Stimulated activated CD4-positive, alpha-beta T cell treated with anti-CD3 and anti-CD28 coated beads, Interleukin-1b, Interleukin-23, amount 100 ng/mL, for 24 hours (primary cell): ENCODE results near the gene MAP1S.

ENCODE experiments used
- DNase-seq, 4 experiments: peaks; one replicate each; pipeline ENCODE4 v3.0.0-alpha.2; 2020; ENCODE audit warnings: low read depth in 4 of 4, low spot score in 1 of 4

The MAP1S gene

GRCh38 chr19:17688853-17689595 lies 30.3 kb upstream of the MAP1S start:
- no peak for DNase-seq

- DNase-seq, result no peak
Observed at GRCh38 chr19:17692566-17692965, 26.7 kb upstream of the MAP1S start.

- DNase-seq, result no peak
Observed at GRCh38 chr19:17695198-17695597, 24.1 kb upstream of the MAP1S start.

GRCh38 chr19:17703824-17704463 lies 15.3 kb upstream of the MAP1S start:
- peak; percentile 46 to 72 (median 58) for DNase-seq

GRCh38 chr19:17706750-17707181 lies 12.5 kb upstream of the MAP1S start:
- DNase-seq, result no peak

GRCh38 chr19:17711851-17712250 lies 7.4 kb upstream of the MAP1S start:
- no peak for DNase-seq

GRCh38 chr19:17716309-17716929 lies 2.9 kb upstream of the MAP1S start:
- DNase-seq, result no peak

GRCh38 chr19:17718550-17718946 lies 732 bp upstream of the MAP1S start:
- DNase-seq, result no peak

GRCh38 chr19:17719730-17720400 lies 585 bp downstream of the MAP1S start:
- DNase-seq, result no peak

- no peak for DNase-seq
Observed at GRCh38 chr19:17720440-17720839, 1.2 kb downstream of the MAP1S start.

- DNase-seq, result no peak
Observed at GRCh38 chr19:17721111-17721628, 1.9 kb downstream of the MAP1S start.

- no peak for DNase-seq
Observed at GRCh38 chr19:17721821-17722220, 2.5 kb downstream of the MAP1S start.

- no peak for DNase-seq
Observed at GRCh38 chr19:17722655-17723240, 3.5 kb downstream of the MAP1S start.

GRCh38 chr19:17724655-17725054 lies 5.4 kb downstream of the MAP1S start:
- DNase-seq, result no peak

GRCh38 chr19:17725422-17726078 lies 6.3 kb downstream of the MAP1S start:
- no peak for DNase-seq

GRCh38 chr19:17726136-17726741 lies 7.0 kb downstream of the MAP1S start:
- no peak for DNase-seq

- no peak for DNase-seq
Observed at GRCh38 chr19:17726964-17727773, 7.9 kb downstream of the MAP1S start.

GRCh38 chr19:17727843-17728242 lies 8.6 kb downstream of the MAP1S start:
- no peak for DNase-seq

GRCh38 chr19:17733127-17733526 lies 13.8 kb downstream of the MAP1S start:
- no peak for DNase-seq
